Measurements from ENCODE around the gene RHBDL1. TPM values are rescaled to one million over a fixed set of nuclear protein-coding genes. Genes with fewer than 3 reads are reported as not detected.
"Not testable (repeated sequence)": the region's sequence is repeated elsewhere in the genome, so short reads cannot be mapped to it uniquely, and the experiment has no call there.

The RHBDL1 gene
- total RNA-seq, 1 donor from 2014 or later, result 5.5 TPM

- no peak for DNase-seq (ENCODE audit: low spot score)
Observed at GRCh38 chr16:704552-705380, 29.3 kb downstream of the RHBDL1 start.

GRCh38 chr16:705431-706188 is 30.1 kb downstream of the RHBDL1 start, which contains the start of gene FBXL16:
FBXL16 (minus strand) TSS chr16:705801; CDS start chr16:697405, 8,396 bp downstream.
- DNase-seq (ENCODE audit: low spot score), result no peak

GRCh38 chr16:706189-707061 is 31.0 kb downstream of the RHBDL1 start:
- DNase-seq (ENCODE audit: low spot score), result no peak

GRCh38 chr16:707062-707538 is 31.6 kb downstream of the RHBDL1 start:
- DNase-seq (ENCODE audit: low spot score), result no peak

GRCh38 chr16:708019-708418 is 32.5 kb downstream of the RHBDL1 start:
- DNase-seq (ENCODE audit: low spot score), result no peak

- no peak for DNase-seq (ENCODE audit: low spot score)
Observed at GRCh38 chr16:708959-709358, 33.5 kb downstream of the RHBDL1 start.

- DNase-seq (ENCODE audit: low spot score), result no peak
Observed at GRCh38 chr16:709566-710499, 34.4 kb downstream of the RHBDL1 start.

GRCh38 chr16:710500-711075 is 35.1 kb downstream of the RHBDL1 start:
- DNase-seq (ENCODE audit: low spot score), result no peak

GRCh38 chr16:711084-711483 is 35.6 kb downstream of the RHBDL1 start:
- DNase-seq (ENCODE audit: low spot score), result no peak

GRCh38 chr16:711548-712320 is 36.3 kb downstream of the RHBDL1 start:
- peak; percentile 75 for DNase-seq (ENCODE audit: low spot score)

GRCh38 chr16:712740-713250 is 37.3 kb downstream of the RHBDL1 start:
- not testable (repeated sequence) for DNase-seq (ENCODE audit: low spot score)

GRCh38 chr16:714079-714478 is 38.6 kb downstream of the RHBDL1 start:
- DNase-seq (ENCODE audit: low spot score), result no peak

GRCh38 chr16:714558-715476 is 39.3 kb downstream of the RHBDL1 start, which contains the start of gene METRN:
METRN (plus strand) TSS chr16:715118; CDS start chr16:715290, 172 bp downstream.
- DNase-seq (ENCODE audit: low spot score), result peak; percentile 91

GRCh38 chr16:715477-716199 is 40.2 kb downstream of the RHBDL1 start:
- no peak for DNase-seq (ENCODE audit: low spot score)

- no peak for DNase-seq (ENCODE audit: low spot score)
Observed at GRCh38 chr16:716200-716568, 40.7 kb downstream of the RHBDL1 start.

- DNase-seq (ENCODE audit: low spot score), result no peak
Observed at GRCh38 chr16:716768-717325, 41.4 kb downstream of the RHBDL1 start.
